KMS-11 (cell line): ENCODE results near the gene ADAMTS19.
A peak's percentile ranks its signal among the peaks of the same experiment; 100 is the strongest.

Source experiments
- H2AFZ ChIP-seq: fragments of 200-600 bp; sonication (generic); 2 replicates; pipeline ENCODE4 v1.6.1; 2016; ENCODE audit warnings: antibody characterized with exemption, mixed run types, low read depth
- H3K27ac ChIP-seq: fragments of 200-600 bp; sonication (generic); 2 replicates; pipeline ENCODE4 v1.6.1; 2016; ENCODE audit warnings: mild to moderate bottlenecking, mixed run types
- H3K27me3 ChIP-seq: fragments of 200-600 bp; sonication (generic); 2 replicates; pipeline ENCODE4 v1.6.1; 2017; ENCODE audit warnings: mild to moderate bottlenecking, low read depth, mixed run types, moderate library complexity; ENCODE audit not compliant: insufficient read depth
- H3K36me3 ChIP-seq: fragments of 200-600 bp; sonication (generic); 2 replicates; pipeline ENCODE4 v1.6.1; 2017; ENCODE audit warnings: mild to moderate bottlenecking, mixed run types; ENCODE audit not compliant: insufficient read depth
- H3K4me1 ChIP-seq: fragments of 200-600 bp; sonication (generic); 2 replicates; pipeline ENCODE4 v1.6.1; 2016; ENCODE audit warnings: mild to moderate bottlenecking, low read depth, mixed run types; ENCODE audit not compliant: poor library complexity, severe bottlenecking
- H3K4me2 ChIP-seq: fragments of 200-600 bp; sonication (generic); 2 replicates; pipeline ENCODE4 v1.7.0; 2016; ENCODE audit warnings: mild to moderate bottlenecking, mixed run types
- H3K4me3 ChIP-seq: fragments of 200-600 bp; sonication (generic); IDR thresholded peaks from 2 replicates; pipeline ENCODE4 v1.6.1; 2017; ENCODE audit warnings: low read depth, low read length, mixed read lengths; ENCODE audit not compliant: insufficient read depth
- H3K79me2 ChIP-seq: fragments of 200-600 bp; sonication (generic); 2 replicates; pipeline ENCODE4 v1.6.1; 2016; ENCODE audit warnings: low read depth, mixed run types; ENCODE audit not compliant: insufficient read depth
- H3K9ac ChIP-seq: fragments of 200-600 bp; sonication (generic); 2 replicates; pipeline ENCODE4 v1.6.1; 2016; ENCODE audit warnings: mild to moderate bottlenecking, mixed run types
- H4K20me1 ChIP-seq: fragments of 200-600 bp; sonication (generic); 2 replicates; pipeline ENCODE4 v1.6.1; 2016; ENCODE audit warnings: mild to moderate bottlenecking, mixed run types; ENCODE audit not compliant: insufficient read depth
- CTCF ChIP-seq: fragments of 200-600 bp; sonication (generic); conservative IDR thresholded peaks from 2 replicates; pipeline ENCODE4 v1.6.1; 2017; ENCODE audit warnings: low read depth, mild to moderate bottlenecking, antibody characterized with exemption, low read length, moderate library complexity, mixed read lengths

The ADAMTS19 gene

GRCh38 chr5:129656952-129657351, 196.9 kb downstream of the ADAMTS19 start:
- Histone ChIP-seq H4K20me1 (no peaks in the 10 kb centered on the region), H3K27ac (no peak overlapping the region), H3K9ac (no peak overlapping the region), H3K79me2 (no peaks in the 10 kb centered on the region), H3K4me2 (no peak overlapping the region), H3K4me3 (no peak overlapping the region), H3K4me1 (no peaks in the 10 kb centered on the region), H3K36me3 (no peaks in the 10 kb centered on the region), H2AFZ (no peak overlapping the region), H3K27me3 (no peaks in the 10 kb centered on the region)
- TF ChIP-seq CTCF, result no peak

- Histone ChIP-seq H4K20me1 (no peaks in the 10 kb centered on the region), H3K27me3 (no peaks in the 10 kb centered on the region), H2AFZ (no peak overlapping the region), H3K9ac (no peak overlapping the region), H3K36me3 (no peaks in the 10 kb centered on the region), H3K79me2 (no peaks in the 10 kb centered on the region), H3K4me3 (no peak overlapping the region), H3K4me2 (no peak overlapping the region), H3K27ac (no peak overlapping the region), H3K4me1 (no peaks in the 10 kb centered on the region)
- TF ChIP-seq CTCF, result no peak
Observed at GRCh38 chr5:129658801-129659200, 198.7 kb downstream of the ADAMTS19 start.

- TF ChIP-seq CTCF, result no peak
- no peaks in the 10 kb centered on the region for H3K36me3 ChIP-seq
- no peaks in the 10 kb centered on the region for H3K4me1 ChIP-seq
- no peaks in the 10 kb centered on the region for H3K27me3 ChIP-seq
- no peak overlapping the region for H3K9ac ChIP-seq
- H3K27ac ChIP-seq, result no peak overlapping the region
- no peaks in the 10 kb centered on the region for H3K79me2 ChIP-seq
- H2AFZ ChIP-seq, result no peak overlapping the region
- H4K20me1 ChIP-seq, result no peaks in the 10 kb centered on the region
- no peak overlapping the region for H3K4me3 ChIP-seq
- H3K4me2 ChIP-seq, result no peak overlapping the region
Observed at GRCh38 chr5:129661366-129662035, 201.4 kb downstream of the ADAMTS19 start.

GRCh38 chr5:129664336-129664937, 204.3 kb downstream of the ADAMTS19 start:
- peak; percentile 73 for TF ChIP-seq CTCF
- H2AFZ ChIP-seq, result no peak overlapping the region
- no peaks in the 10 kb centered on the region for H4K20me1 ChIP-seq
- H3K4me2 ChIP-seq, result no peak overlapping the region
- no peaks in the 10 kb centered on the region for H3K36me3 ChIP-seq
- H3K27me3 ChIP-seq, result no peaks in the 10 kb centered on the region
- no peaks in the 10 kb centered on the region for H3K4me1 ChIP-seq
- H3K4me3 ChIP-seq, result no peak overlapping the region
- no peak overlapping the region for H3K9ac ChIP-seq
- no peaks in the 10 kb centered on the region for H3K79me2 ChIP-seq
- no peak overlapping the region for H3K27ac ChIP-seq
